Body of pancreas (tissue), 4 donors: ENCODE measurements around the gene C10orf90.

Experiments
- CTCF ChIP-seq, 7 experiments: fragments of 450-650 bp in 4 of 7; fragments of 200-600 bp in 3 of 7; sonication (generic) in 3 of 7; IDR thresholded peaks; one replicate each; pipeline ENCODE4 v1.5.1; 2016 to 2019; ENCODE audit warnings: antibody characterized with exemption in 7 of 7
- POLR2A ChIP-seq, 3 donors: fragments of 450-650 bp; IDR thresholded peaks; one replicate each; pipeline ENCODE4 v1.6.1; 2016; ENCODE audit warnings: antibody characterized with exemption in 3 of 3, mild to moderate bottlenecking in 2 of 3

- TF ChIP-seq CTCF (IDR thresholded peaks at IDR 0.05) = no peak
- TF ChIP-seq POLR2A (IDR thresholded peaks at IDR 0.05) = no peak
These were observed 45.9 kb upstream of the C10orf90 start for GRCh38 chr10:126716366-126716765.
